Activated naive CD4-positive, alpha-beta T cell treated with Interleukin-2 at 50 U/mL for 16 hours (primary cell): ENCODE measurements around the gene HTRA1.

Experiments
- DNase-seq: peaks from one replicate; pipeline ENCODE4 v3.0.0-alpha.2; 2020

HTRA1 gene

GRCh38 chr10:122461367-122461728, at the start of gene HTRA1:
Gene HTRA1, plus strand, starts transcription at chr10:122461553. Its CDS starts 100 bp downstream, at chr10:122461653.
- DNase-seq, result no peak

- DNase-seq, result no peak
Observed at GRCh38 chr10:122413327-122413726, 48.0 kb upstream of the HTRA1 start.

- no peak for DNase-seq
Observed at GRCh38 chr10:122417667-122418066, 43.7 kb upstream of the HTRA1 start.

- DNase-seq, result no peak
Observed at GRCh38 chr10:122419016-122419415, 42.3 kb upstream of the HTRA1 start.

GRCh38 chr10:122419876-122420623, 41.3 kb upstream of the HTRA1 start:
- no peak for DNase-seq

- no peak for DNase-seq
Observed at GRCh38 chr10:122420624-122421007, 40.7 kb upstream of the HTRA1 start.

- no peak for DNase-seq
Observed at GRCh38 chr10:122421054-122421625, 40.2 kb upstream of the HTRA1 start.

GRCh38 chr10:122421742-122422141, 39.6 kb upstream of the HTRA1 start:
- DNase-seq, result no peak

- DNase-seq, result no peak
Observed at GRCh38 chr10:122422266-122422989, 38.9 kb upstream of the HTRA1 start.

- DNase-seq, result no peak
Observed at GRCh38 chr10:122424059-122424458, 37.3 kb upstream of the HTRA1 start.

- DNase-seq, result no peak
Observed at GRCh38 chr10:122426829-122427228, 34.5 kb upstream of the HTRA1 start.

- no peak for DNase-seq
Observed at GRCh38 chr10:122427280-122427679, 34.1 kb upstream of the HTRA1 start.

- no peak for DNase-seq
Observed at GRCh38 chr10:122435212-122435827, 26.0 kb upstream of the HTRA1 start.

- DNase-seq, result no peak
Observed at GRCh38 chr10:122441961-122442360, 19.4 kb upstream of the HTRA1 start.

- no peak for DNase-seq
Observed at GRCh38 chr10:122445469-122445868, 15.9 kb upstream of the HTRA1 start.

GRCh38 chr10:122445904-122446303, 15.4 kb upstream of the HTRA1 start:
- no peak for DNase-seq

- no peak for DNase-seq
Observed at GRCh38 chr10:122446668-122447423, 14.5 kb upstream of the HTRA1 start.

- DNase-seq, result no peak
Observed at GRCh38 chr10:122448600-122448999, 12.8 kb upstream of the HTRA1 start.

- DNase-seq, result no peak
Observed at GRCh38 chr10:122449153-122449552, 12.2 kb upstream of the HTRA1 start.

- DNase-seq, result no peak
Observed at GRCh38 chr10:122450353-122450990, 10.9 kb upstream of the HTRA1 start.

GRCh38 chr10:122454071-122454470, 7.3 kb upstream of the HTRA1 start:
- DNase-seq, result no peak

GRCh38 chr10:122454603-122455080, 6.7 kb upstream of the HTRA1 start, which contains the start of gene ARMS2:
Gene ARMS2, plus strand, starts transcription at chr10:122454653. Its CDS starts 75 bp downstream, at chr10:122454728.
- no peak for DNase-seq
